B cell (primary cell): ENCODE measurements around the gene RALGAPA2. TPM values are rescaled to one million over a fixed set of nuclear protein-coding genes. Genes with fewer than 3 reads are reported as not detected.

Experiments
- ATAC-seq: fragments of 200-7000 bp; cut with Tn5 transposase; one replicate; pipeline ENCODE4 v1.10.0; 2021; ENCODE audit warnings: low read depth, mild to moderate bottlenecking, moderate number of reproducible peaks, moderate library complexity
- CTCF ChIA-PET: fragments of 350-600 bp; sonication (Branson Sonifier 250); formaldehyde crosslinking; loops from one replicate; lab custom pipeline; 2021; ENCODE audit warnings: antibody characterized with exemption, inconsistent platforms; lab: Charles Lee
- POLR2A ChIA-PET: fragments of 350-600 bp; sonication (Branson Sonifier 250); formaldehyde crosslinking; loops from one replicate; lab custom pipeline; 2021; ENCODE audit warnings: antibody characterized with exemption; lab: Charles Lee
- DNase-seq: peaks from one replicate; pipeline ENCODE4 v3.0.0; 2013
- H2AFZ ChIP-seq: 2 replicates; pipeline ENCODE4 v1.6.1; 2012; ENCODE audit warnings: mild to moderate bottlenecking, low read depth, low read length; ENCODE audit not compliant: insufficient read depth, poor library complexity, severe bottlenecking
- H3K27ac ChIP-seq, 2 donors: 1 replicate in 1 of 2; 2 replicates in 1 of 2; pipeline ENCODE4 v1.5.1; 2012 to 2013; ENCODE audit warnings: low read length in 2 of 2, mild to moderate bottlenecking in 2 of 2, moderate library complexity in 1 of 2
- H3K27me3 ChIP-seq, 4 experiments: fragments of 200-600 bp in 1 of 4; sonication (generic) in 1 of 4; replicated peaks in 1 of 4; 1 replicate in 2 of 4; 2 replicates in 2 of 4; pipeline versions ENCODE4 v1.6.1 to v1.7.0; 2013 to 2016; ENCODE audit warnings: low read length in 3 of 4, mild to moderate bottlenecking in 2 of 4, mixed read lengths in 1 of 4, moderate library complexity in 1 of 4; ENCODE audit not compliant: insufficient read depth in 4 of 4, control insufficient read depth in 3 of 4; ENCODE audit errors: control extremely low read depth in 1 of 4
- H3K36me3 ChIP-seq, 2 experiments: replicated peaks in 1 of 2; 1 replicate in 1 of 2; 2 replicates in 1 of 2; pipeline versions ENCODE4 v1.6.1 to v1.7.1; 2013; ENCODE audit warnings: low read length in 1 of 2; ENCODE audit not compliant: insufficient read depth in 2 of 2, control insufficient read depth in 1 of 2; ENCODE audit errors: control extremely low read depth in 1 of 2, extremely low read depth in 1 of 2
- H3K4me1 ChIP-seq, 2 donors: fragments of 200-600 bp in 1 of 2; sonication (generic) in 1 of 2; 1 replicate in 1 of 2; 2 replicates in 1 of 2; pipeline versions ENCODE4 v1.5.1 to v1.6.1; 2013 to 2017; ENCODE audit warnings: low read length in 2 of 2; ENCODE audit not compliant: control insufficient read depth in 2 of 2, insufficient read depth in 2 of 2
- H3K4me2 ChIP-seq: replicated peaks from 2 replicates; pipeline ENCODE3; 2012; ENCODE audit warnings: mild to moderate bottlenecking, low read depth, low read length; ENCODE audit not compliant: poor library complexity, severe bottlenecking
- H3K4me3 ChIP-seq, 5 experiments: fragments of 200-600 bp in 1 of 5; sonication (generic) in 1 of 5; 1 replicate in 3 of 5; 2 replicates in 2 of 5; pipeline versions ENCODE4 v1.5.1 to v1.7.0; 2011 to 2016; ENCODE audit warnings: low read length in 4 of 5, mild to moderate bottlenecking in 4 of 5, low read depth in 2 of 5, control low read depth in 1 of 5, moderate library complexity in 1 of 5; ENCODE audit not compliant: insufficient read depth in 1 of 5; ENCODE audit errors: control extremely low read depth in 1 of 5, extremely low read depth in 1 of 5
- H3K79me2 ChIP-seq: fragments of 200-600 bp; sonication (generic); one replicate; pipeline ENCODE4 v1.6.0; 2016; ENCODE audit warnings: low read length; ENCODE audit not compliant: control insufficient read depth, insufficient read depth
- H3K9ac ChIP-seq: fragments of 200-600 bp; sonication (generic); 2 replicates; pipeline ENCODE4 v1.6.1; 2017; ENCODE audit warnings: mild to moderate bottlenecking, low read length, moderate library complexity
- H3K9me3 ChIP-seq, 3 donors: one replicate each; pipeline versions ENCODE4 v1.6.1 to v1.7.1; 2013; ENCODE audit warnings: low read length in 2 of 3; ENCODE audit not compliant: control insufficient read depth in 2 of 3, insufficient read depth in 1 of 3; ENCODE audit errors: control extremely low read depth in 1 of 3
- H4K20me1 ChIP-seq: 2 replicates; pipeline ENCODE4 v1.6.0; 2012; ENCODE audit warnings: mild to moderate bottlenecking, low read length; ENCODE audit not compliant: insufficient read depth, control insufficient read depth, poor library complexity, severe bottlenecking
- H3K27ac Mint-ChIP-seq: one replicate; pipeline ENCODE4 v1.8.0; 2021; ENCODE audit warnings: mixed read lengths
- H3K27me3 Mint-ChIP-seq: one replicate; pipeline ENCODE4 v1.8.0; 2021; ENCODE audit warnings: mixed read lengths
- H3K4me1 Mint-ChIP-seq: one replicate; pipeline ENCODE4 v1.8.0; 2021; ENCODE audit warnings: mixed read lengths
- H3K4me3 Mint-ChIP-seq: one replicate; pipeline ENCODE4 v1.8.0; 2021; ENCODE audit warnings: mixed read lengths
- H3K9me3 Mint-ChIP-seq: one replicate; pipeline ENCODE4 v1.8.0; 2022; ENCODE audit warnings: mixed read lengths; ENCODE audit not compliant: insufficient read depth
- EZH2 ChIP-seq: IDR thresholded peaks from 2 replicates; pipeline ENCODE4 v1.6.1; 2012; ENCODE audit warnings: borderline replicate concordance, low read depth, mild to moderate bottlenecking, moderate library complexity, low read length; ENCODE audit not compliant: insufficient read depth, poor library complexity, severe bottlenecking
- WGBS: methylation state at CpG from one replicate; pipeline ENCODE4 v1.1.5; 2013; ENCODE audit warnings: missing lambda C conversion rate; ENCODE audit not compliant: insufficient coverage; 5-methylcytosine and 5-hydroxymethylcytosine counted together
- intact Hi-C: fragments of 100-400 bp; cut with micrococcal nuclease; formaldehyde crosslinking; loops from one replicate; pipeline ENCODE4 v1.10.0; 2022
- polyA plus RNA-seq: library from polyadenylated mRNA; depleted of rRNA; stranded (reverse); fragments of >200 nt; gene quantifications from 2 replicates; pipeline ENCODE4 v1.2.3, GENCODE V29; 2012
- total RNA-seq, 2 donors: library from RNA; stranded (reverse); fragments of 120-200 nt in 1 of 2; gene quantifications; 1 replicate in 1 of 2; 2 replicates in 1 of 2; pipeline versions ENCODE4 v1.2.3 to v1.2.4, GENCODE V29; 2013 to 2022
- TF ChIP-seq, protein P1 (sequence below): fragments of 200-600 bp; IDR thresholded peaks from one replicate; pipeline ENCODE4 v1.8.0; 2022; ENCODE audit warnings: antibody characterized with exemption, mild to moderate bottlenecking

The RALGAPA2 gene
- total and polyA plus RNA-seq, 2 donors (not counting 1 experiment from before 2014, with no cell fraction given) = 6.4 to 33.1 TPM

DNA sequence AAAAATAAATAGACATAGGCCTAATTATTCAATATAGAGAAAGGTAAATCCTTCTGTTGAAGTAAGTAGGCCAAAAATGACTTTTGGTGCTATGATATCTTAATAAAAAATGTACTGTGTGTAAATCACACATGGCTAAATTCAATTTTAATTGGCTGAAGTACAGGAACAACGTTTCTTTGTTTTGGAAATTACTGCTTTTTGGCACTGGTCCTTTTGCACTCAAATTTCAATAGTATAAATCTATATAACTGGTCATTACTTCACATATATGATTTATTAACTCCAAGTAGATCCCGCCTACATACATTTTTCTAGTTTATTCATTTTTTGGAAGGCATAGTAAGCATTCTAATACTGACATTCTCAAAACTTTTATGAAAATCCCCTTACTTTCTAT lies 114.5 kb downstream of the RALGAPA2 start:
- Histone ChIP-seq H4K20me1 (no peaks in the 10 kb centered on the region), H3K27ac (no peak overlapping the region), H3K4me2 (no peak overlapping the region), H2AFZ (no peak overlapping the region), H3K4me1 (no peaks in the 10 kb centered on the region), H3K9me3 (no peaks in the 10 kb centered on the region), H3K79me2 (no peaks in the 10 kb centered on the region), H3K27me3 (no peaks in the 10 kb centered on the region), H3K36me3 (peaks cover 2 to 14% of the 10 kb centered on the region in 2 experiments), H3K4me3 (no peak overlapping the region), H3K9ac (no peak overlapping the region)
- CTCF ChIA-PET = no interaction called here
- Mint-ChIP-seq H3K9me3 (no peaks in the 10 kb centered on the region), H3K27me3 (no peaks in the 10 kb centered on the region), H3K4me3 (no peak overlapping the region), H3K4me1 (no peaks in the 10 kb centered on the region), H3K27ac (no peak overlapping the region)
- no peak for TF ChIP-seq EZH2
- TF ChIP-seq, protein P1, sequence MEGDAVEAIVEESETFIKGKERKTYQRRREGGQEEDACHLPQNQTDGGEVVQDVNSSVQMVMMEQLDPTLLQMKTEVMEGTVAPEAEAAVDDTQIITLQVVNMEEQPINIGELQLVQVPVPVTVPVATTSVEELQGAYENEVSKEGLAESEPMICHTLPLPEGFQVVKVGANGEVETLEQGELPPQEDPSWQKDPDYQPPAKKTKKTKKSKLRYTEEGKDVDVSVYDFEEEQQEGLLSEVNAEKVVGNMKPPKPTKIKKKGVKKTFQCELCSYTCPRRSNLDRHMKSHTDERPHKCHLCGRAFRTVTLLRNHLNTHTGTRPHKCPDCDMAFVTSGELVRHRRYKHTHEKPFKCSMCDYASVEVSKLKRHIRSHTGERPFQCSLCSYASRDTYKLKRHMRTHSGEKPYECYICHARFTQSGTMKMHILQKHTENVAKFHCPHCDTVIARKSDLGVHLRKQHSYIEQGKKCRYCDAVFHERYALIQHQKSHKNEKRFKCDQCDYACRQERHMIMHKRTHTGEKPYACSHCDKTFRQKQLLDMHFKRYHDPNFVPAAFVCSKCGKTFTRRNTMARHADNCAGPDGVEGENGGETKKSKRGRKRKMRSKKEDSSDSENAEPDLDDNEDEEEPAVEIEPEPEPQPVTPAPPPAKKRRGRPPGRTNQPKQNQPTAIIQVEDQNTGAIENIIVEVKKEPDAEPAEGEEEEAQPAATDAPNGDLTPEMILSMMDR = no peak
- ATAC-seq (no peak), DNase-seq (no peak)
- POLR2A ChIA-PET = no interaction called here
- no CpG with 5 or more reads among the region's 2 CpGs for WGBS
- intact Hi-C loops = no loop called here

GRCh38 chr20:20594171-20594530 lies 118.3 kb downstream of the RALGAPA2 start:
- Histone ChIP-seq H3K9me3 (no peaks in the 10 kb centered on the region), H3K9ac (no peak overlapping the region), H3K27me3 (no peaks in the 10 kb centered on the region), H3K4me2 (no peak overlapping the region), H3K79me2 (no peaks in the 10 kb centered on the region), H4K20me1 (no peaks in the 10 kb centered on the region), H3K4me1 (no peaks in the 10 kb centered on the region), H2AFZ (no peak overlapping the region), H3K4me3 (no peak overlapping the region), H3K36me3 (peaks cover 10 to 12% of the 10 kb centered on the region in 2 experiments), H3K27ac (no peak overlapping the region)
- no peaks in the 10 kb centered on the region for H3K9me3 Mint-ChIP-seq
- no peak overlapping the region for H3K4me3 Mint-ChIP-seq
- ChIA-PET CTCF (interaction anchor here (0.6 to 4.3 kb wide), 17 partner anchors 9 to 517 kb away, joined by 3 to 37 read pairs (median 3); no protein-coding TSS in a partner anchor), POLR2A (no interaction called here)
- ATAC-seq (no peak), DNase-seq (peak; percentile 7)
- WGBS = no CpG with 5 or more reads among the region's 1 CpG
- H3K27ac Mint-ChIP-seq = no peak overlapping the region
- no peak for TF ChIP-seq EZH2
- TF ChIP-seq, protein P1 = peak; percentile 41
- intact Hi-C loops = no loop called here
- no peaks in the 10 kb centered on the region for H3K4me1 Mint-ChIP-seq
- no peaks in the 10 kb centered on the region for H3K27me3 Mint-ChIP-seq
